ENCODE data around the gene KCNJ10.

DNA sequence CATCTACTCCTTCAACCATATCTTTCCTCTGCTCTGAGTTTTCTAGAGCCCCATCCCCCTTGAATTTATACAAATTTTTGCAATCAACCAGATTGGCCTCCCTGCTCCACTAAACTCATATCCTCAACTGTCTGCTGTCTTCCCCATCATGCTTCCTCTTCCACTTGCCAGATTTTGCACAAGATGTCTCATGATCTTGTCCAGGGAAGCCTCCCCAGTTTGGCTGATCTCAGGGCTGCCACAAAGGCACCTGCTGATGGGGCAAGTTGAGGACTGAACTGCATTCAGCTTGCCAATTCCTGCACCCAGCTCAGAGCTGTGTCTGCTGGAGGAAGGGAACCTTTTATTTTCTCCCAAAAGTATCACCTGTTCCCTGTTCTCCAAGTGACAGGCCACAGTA, 7.5 kb upstream of the KCNJ10 start:
- TF ChIP-seq POLR2AphosphoS5 (IDR thresholded peaks at IDR 0.05; ENCODE audit: low read depth, low read length) (no peak), TAF1 (IDR thresholded peaks at IDR 0.05; ENCODE audit: borderline replicate concordance, insufficient read depth, low read length) (no peak), SIN3A (IDR thresholded peaks at IDR 0.05; ENCODE audit: borderline replicate concordance, insufficient read depth, low read length) (no peak), FOXP2 (optimal IDR thresholded peaks at IDR 0.05; ENCODE audit: borderline replicate concordance, extremely low read depth, extremely low read length, insufficient read depth) (no peak)
- TF ChIP-seq, protein P1, sequence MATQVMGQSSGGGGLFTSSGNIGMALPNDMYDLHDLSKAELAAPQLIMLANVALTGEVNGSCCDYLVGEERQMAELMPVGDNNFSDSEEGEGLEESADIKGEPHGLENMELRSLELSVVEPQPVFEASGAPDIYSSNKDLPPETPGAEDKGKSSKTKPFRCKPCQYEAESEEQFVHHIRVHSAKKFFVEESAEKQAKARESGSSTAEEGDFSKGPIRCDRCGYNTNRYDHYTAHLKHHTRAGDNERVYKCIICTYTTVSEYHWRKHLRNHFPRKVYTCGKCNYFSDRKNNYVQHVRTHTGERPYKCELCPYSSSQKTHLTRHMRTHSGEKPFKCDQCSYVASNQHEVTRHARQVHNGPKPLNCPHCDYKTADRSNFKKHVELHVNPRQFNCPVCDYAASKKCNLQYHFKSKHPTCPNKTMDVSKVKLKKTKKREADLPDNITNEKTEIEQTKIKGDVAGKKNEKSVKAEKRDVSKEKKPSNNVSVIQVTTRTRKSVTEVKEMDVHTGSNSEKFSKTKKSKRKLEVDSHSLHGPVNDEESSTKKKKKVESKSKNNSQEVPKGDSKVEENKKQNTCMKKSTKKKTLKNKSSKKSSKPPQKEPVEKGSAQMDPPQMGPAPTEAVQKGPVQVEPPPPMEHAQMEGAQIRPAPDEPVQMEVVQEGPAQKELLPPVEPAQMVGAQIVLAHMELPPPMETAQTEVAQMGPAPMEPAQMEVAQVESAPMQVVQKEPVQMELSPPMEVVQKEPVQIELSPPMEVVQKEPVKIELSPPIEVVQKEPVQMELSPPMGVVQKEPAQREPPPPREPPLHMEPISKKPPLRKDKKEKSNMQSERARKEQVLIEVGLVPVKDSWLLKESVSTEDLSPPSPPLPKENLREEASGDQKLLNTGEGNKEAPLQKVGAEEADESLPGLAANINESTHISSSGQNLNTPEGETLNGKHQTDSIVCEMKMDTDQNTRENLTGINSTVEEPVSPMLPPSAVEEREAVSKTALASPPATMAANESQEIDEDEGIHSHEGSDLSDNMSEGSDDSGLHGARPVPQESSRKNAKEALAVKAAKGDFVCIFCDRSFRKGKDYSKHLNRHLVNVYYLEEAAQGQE (IDR thresholded peaks at IDR 0.05; ENCODE audit: insufficient read depth in 1 of 2, low read depth in 2 of 2, low read length in 2 of 2) = no peak

Data from PFSK-1 (cell line).